Stimulated activated CD4-positive, alpha-beta T cell treated with anti-CD3 and anti-CD28 coated beads, Interleukin-1b, Interleukin-23, amount 100 ng/mL, for 4 hours (primary cell): ENCODE results near the gene OMA1.

Experiments used
- DNase-seq, 2 donors: peaks; one replicate each; pipeline ENCODE4 v3.0.0-alpha.2; 2020; ENCODE audit warnings: low read depth in 2 of 2

OMA1 gene

GRCh38 chr1:58431901-58432620 lies 114.5 kb downstream of the OMA1 start:
- DNase-seq: no peak
